KOPT-K1 (cell line): Measurements from ENCODE around the gene B3GALT6.
A peak's percentile ranks its signal among the peaks of the same experiment; 100 is the strongest.

Experiments
- H3K27ac ChIP-seq: fragments of 200-600 bp; sonication (generic); 2 replicates; pipeline ENCODE4 v1.5.1; 2016; ENCODE audit warnings: antibody characterized with exemption, mild to moderate bottlenecking, low read depth, low read length; ENCODE audit not compliant: poor library complexity, severe bottlenecking
- H3K36me3 ChIP-seq: fragments of 200-600 bp; sonication (generic); 2 replicates; pipeline ENCODE4 v1.5.1; 2017; ENCODE audit warnings: antibody characterized with exemption, mild to moderate bottlenecking, low read length, moderate library complexity; ENCODE audit not compliant: insufficient read depth
- H3K9me3 ChIP-seq: fragments of 200-600 bp; sonication (generic); 2 replicates; pipeline ENCODE4 v1.5.1; 2017; ENCODE audit warnings: antibody characterized with exemption, low read length, mild to moderate bottlenecking; ENCODE audit not compliant: insufficient read depth, poor library complexity, severe bottlenecking

B3GALT6 gene

DNA sequence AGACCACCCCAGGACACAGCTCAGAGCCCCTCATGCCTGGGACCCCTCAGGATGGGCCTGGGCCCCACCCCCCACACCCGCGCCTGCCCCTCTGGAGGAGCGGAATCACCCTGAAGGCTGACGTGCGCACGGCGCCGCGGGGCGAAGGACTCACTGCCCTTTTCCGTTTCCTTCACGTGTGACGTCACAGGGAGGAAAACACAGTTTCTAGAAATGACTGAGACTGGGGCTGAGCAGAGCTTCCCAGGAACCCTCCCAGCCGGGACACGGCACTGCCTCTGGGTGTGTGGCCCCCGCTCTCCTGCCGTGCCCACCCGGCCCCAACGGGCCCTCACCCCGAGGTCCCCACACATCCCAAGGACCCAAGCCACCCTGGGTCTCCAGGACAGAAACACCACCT, 12.7 kb upstream of the B3GALT6 start:
- Histone ChIP-seq H3K27ac (no peak overlapping the region), H3K9me3 (no peaks in the 10 kb centered on the region), H3K36me3 (peaks cover 80% of the 10 kb centered on the region)

DNA sequence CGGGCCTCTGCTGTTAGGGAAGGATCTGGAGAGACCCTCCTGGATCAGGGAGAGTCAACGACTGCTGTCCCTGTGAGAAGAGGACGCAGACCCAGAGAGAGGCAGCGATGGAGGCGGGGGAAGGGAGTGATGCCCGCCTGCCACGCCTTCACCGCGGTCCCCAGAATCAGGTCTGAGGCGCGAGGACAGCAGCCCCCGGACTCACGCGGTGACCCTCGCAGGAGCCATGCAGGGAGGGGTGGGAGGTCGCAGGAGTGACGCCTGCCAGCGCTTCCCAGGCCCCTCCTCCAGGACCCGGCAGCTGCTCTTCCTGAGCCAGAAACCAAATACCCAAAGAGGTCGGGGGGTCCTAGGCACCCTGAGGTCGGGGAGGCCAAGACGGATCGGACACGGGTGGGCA, 11.8 kb upstream of the B3GALT6 start:
- Histone ChIP-seq H3K36me3 (peaks cover 88% of the 10 kb centered on the region), H3K9me3 (no peaks in the 10 kb centered on the region), H3K27ac (no peak overlapping the region)

GRCh38 chr1:1221887-1222574, 10.0 kb upstream of the B3GALT6 start:
- Histone ChIP-seq H3K27ac (no peak overlapping the region), H3K36me3 (peaks cover 97% of the 10 kb centered on the region), H3K9me3 (no peaks in the 10 kb centered on the region)

DNA sequence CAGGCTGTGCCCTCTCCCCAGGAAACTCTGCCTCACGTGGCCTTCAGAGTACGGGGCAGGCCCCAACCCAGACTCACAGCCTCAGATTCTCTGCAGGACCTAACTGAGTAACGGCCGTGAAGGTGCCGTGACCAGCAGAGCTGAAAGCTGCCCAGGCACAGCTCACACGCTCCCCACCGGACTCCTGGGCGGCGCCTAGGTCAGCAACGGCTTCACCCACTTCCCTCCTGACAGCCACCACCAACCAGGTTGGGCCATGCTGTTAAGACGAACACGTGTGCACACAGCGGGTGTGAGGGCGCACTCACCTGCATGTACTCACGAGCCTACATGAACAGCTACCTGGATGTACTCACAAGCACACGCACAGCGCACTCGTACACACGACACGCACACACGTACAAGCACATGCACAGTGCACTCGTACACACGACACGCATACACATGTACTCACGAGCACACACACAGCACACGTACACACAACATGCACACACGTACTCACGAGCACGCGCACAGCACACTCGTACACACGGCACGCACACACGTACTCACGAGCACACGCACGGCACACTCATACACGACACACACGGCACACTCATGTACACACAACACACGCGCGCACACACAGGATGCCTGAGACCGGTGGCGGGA, 9.3 kb upstream of the B3GALT6 start:
- peaks cover 95% of the 10 kb centered on the region for H3K36me3 ChIP-seq
- no peaks in the 10 kb centered on the region for H3K9me3 ChIP-seq
- H3K27ac ChIP-seq: no peak overlapping the region

- H3K27ac ChIP-seq: no peak overlapping the region
- peaks cover 95% of the 10 kb centered on the region for H3K36me3 ChIP-seq
- H3K9me3 ChIP-seq: no peaks in the 10 kb centered on the region
Measured at GRCh38 chr1:1223321-1223720, 8.7 kb upstream of the B3GALT6 start.

GRCh38 chr1:1223891-1224290, 8.1 kb upstream of the B3GALT6 start:
- H3K36me3 ChIP-seq: peaks cover 95% of the 10 kb centered on the region
- H3K9me3 ChIP-seq: no peaks in the 10 kb centered on the region
- no peak overlapping the region for H3K27ac ChIP-seq

DNA sequence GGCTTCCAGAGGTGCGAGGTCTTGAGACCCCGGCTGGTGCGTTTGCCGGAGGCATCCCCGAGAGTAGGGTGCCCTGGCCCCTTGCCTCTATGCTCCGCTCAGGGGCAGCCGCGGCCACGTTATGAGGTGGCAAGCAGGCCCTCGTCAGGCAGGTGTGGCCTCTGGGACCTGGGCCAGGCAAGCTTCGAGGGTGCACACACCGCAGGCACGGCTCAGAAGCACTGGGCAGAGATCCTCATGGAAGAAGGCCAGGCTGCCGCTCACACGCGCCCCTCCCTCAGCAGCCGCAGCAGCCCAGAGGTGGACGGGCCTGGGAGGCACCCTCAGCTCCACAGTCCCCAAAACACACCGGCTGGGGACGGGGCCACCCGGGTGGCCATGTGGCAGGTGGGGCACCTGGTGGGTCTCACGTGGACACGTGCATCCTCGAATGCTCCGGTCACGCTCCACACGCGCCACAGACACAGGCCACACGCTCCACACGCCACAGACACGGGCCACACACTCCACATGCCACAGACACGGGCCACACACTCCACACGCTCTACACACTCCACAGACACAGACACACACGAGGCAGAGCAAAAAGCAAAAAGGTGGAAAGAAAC, 6.7 kb upstream of the B3GALT6 start:
- Histone ChIP-seq H3K36me3 (peaks cover 86% of the 10 kb centered on the region), H3K9me3 (no peaks in the 10 kb centered on the region), H3K27ac (no peak overlapping the region)

GRCh38 chr1:1225913-1226312, 6.1 kb upstream of the B3GALT6 start:
- H3K36me3 ChIP-seq: peaks cover 80% of the 10 kb centered on the region
- H3K9me3 ChIP-seq: no peaks in the 10 kb centered on the region
- no peak overlapping the region for H3K27ac ChIP-seq

DNA sequence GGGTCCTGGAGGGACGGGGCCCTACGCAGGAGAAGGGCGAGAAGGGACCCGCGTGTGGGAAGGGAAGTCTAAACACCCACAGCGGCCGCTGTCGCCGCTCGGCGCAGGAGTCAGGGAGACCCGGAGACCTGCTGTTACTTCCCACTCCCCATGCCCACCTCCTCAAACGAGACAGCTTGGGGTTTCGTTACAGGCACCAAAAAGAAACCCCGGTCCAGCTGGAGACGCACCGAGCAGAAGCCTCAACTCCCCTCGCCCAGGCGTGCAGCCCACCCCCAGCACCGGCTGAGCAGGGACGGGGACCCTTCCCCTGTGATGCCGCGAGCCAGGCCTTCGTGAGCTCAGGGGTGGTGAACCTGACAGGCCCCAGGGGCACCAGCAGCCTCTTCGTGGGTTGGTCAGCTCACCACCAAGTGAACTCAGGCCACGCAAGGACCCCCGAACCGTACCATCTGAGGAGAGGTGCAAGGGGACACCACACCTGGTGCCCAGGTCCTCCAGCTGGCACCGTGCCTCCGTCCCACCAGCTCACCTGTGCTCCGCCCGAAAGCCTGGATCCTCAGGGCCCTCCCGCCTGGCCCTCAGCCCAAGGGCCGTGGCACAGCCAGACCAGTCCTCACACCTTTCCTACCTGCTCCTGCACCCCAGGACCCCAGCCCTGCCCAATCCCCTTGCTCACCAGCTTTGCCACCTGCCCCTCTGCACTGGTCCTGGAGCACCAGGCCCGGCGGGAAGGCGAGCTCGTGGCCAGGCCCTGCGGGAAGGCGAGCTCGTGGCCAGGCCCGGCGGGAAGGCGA, 5.3 kb upstream of the B3GALT6 start:
- Histone ChIP-seq H3K27ac (no peak overlapping the region), H3K9me3 (no peaks in the 10 kb centered on the region), H3K36me3 (peaks cover 73% of the 10 kb centered on the region)

DNA sequence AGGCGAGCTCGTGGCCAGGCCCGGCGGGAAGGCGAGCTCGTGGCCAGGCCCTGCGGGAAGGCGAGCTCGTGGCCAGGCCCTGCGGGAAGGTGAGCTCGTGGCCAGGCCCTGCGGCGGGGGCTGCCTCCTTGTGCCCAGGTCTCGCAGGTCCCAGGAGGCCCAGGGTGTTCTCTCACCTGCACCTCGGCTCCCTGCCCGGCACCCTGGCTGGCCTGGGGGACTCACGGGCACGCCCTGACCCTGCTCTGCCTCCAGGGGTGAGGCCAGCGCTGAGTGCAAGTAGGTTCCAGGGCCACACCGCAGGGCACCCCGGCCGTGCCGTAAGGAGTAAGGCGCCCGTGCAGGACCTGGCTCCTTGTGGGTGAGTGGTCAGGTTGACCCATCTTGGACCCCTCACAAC, 4.7 kb upstream of the B3GALT6 start:
- H3K36me3 ChIP-seq: peaks cover 66% of the 10 kb centered on the region; the same call in 1 of the 2 replicates

GRCh38 chr1:1228187-1228586, 3.9 kb upstream of the B3GALT6 start:
- Histone ChIP-seq H3K27ac (no peak overlapping the region), H3K9me3 (no peaks in the 10 kb centered on the region), H3K36me3 (peaks cover 58% of the 10 kb centered on the region; the same call in 1 of the 2 replicates)

More for the DNA sequence above, 4.7 kb upstream of the B3GALT6 start:
- no peaks in the 10 kb centered on the region for H3K9me3 ChIP-seq
- no peak overlapping the region for H3K27ac ChIP-seq

DNA sequence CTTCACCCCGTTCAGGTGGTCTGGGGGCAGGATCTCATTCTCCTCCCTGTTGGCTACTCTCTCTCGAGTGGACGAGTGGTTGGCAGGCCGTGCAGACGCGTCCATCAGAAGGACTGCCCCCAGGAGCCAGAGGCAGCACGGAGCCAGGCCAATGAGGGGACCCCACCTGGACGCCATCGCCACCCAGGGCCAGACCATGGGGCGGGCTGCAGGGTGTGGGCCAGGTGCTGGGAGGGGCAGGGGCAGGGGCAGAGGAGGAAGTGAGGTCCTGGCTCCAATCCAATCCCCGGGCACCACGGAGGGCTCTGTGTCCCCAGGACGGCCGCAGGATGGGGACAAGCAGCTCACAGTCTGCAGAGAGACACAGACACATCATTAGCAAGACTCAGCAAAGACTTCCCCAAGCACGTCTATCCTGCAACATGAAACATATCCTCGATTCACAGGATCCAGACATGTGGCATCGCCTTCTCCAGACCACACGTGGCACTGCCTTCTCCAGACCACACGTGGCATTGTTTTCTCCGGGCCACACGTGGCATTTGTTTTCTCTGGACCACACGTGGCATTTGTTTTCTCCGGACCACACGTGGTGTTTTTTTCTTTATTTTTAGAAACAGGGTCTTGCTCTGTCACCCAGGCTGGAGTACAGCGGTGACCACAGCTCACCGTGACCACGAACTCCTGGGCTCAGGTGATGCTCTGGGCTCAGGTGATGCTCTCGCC, 3.3 kb upstream of the B3GALT6 start:
- Histone ChIP-seq H3K9me3 (no peaks in the 10 kb centered on the region), H3K27ac (no peak overlapping the region), H3K36me3 (peaks cover 54% of the 10 kb centered on the region; the same call in 1 of the 2 replicates)

- Histone ChIP-seq H3K27ac (no peak overlapping the region), H3K36me3 (peaks cover 51% of the 10 kb centered on the region; the same call in 1 of the 2 replicates), H3K9me3 (no peaks in the 10 kb centered on the region)
Measured at GRCh38 chr1:1229770-1230169, 2.3 kb upstream of the B3GALT6 start.

DNA sequence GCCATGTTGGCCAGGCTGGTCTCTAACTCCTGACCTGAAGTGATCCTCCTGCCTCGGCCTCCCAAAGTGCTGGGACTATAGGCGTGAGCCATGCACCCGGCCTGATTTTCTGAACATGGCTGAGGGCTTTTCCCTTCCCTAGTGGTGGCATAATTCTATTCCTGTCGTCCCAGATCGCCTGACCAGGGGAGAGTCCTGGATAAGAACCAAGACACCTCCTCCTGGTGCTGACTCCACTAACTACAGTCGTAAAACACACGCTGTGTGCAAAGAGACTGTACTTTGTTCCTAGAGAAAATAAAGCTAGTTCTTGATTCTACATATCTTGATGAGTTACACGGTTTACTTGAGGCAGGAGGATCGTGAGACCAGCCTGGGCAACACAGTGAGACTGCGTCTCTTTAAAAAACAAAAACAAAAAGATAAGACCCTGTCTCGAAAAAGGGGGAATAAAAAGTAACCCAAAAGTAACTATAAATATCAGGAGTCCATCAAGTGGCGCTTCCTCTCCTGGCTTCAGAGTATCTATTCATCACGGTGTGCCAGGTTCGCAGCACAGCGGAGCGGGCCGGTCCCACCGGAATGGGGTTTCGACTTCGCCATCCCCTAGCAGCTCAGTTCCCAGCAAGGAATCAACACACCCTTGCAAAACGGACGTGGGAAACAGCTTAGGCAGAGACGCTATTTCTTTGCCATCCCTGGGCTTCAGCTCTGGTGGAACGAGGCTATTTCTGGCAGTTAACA, 1.2 kb upstream of the B3GALT6 start:
- H3K9me3 ChIP-seq: no peaks in the 10 kb centered on the region
- H3K36me3 ChIP-seq: peaks cover 47% of the 10 kb centered on the region; the same call in 1 of the 2 replicates
- H3K27ac ChIP-seq: peak overlapping the region; percentile 79
